Panc1 (cell line): ENCODE measurements around the gene TXNRD1.

Source experiments
- CTCF ChIP-seq: fragments of 450-650 bp; IDR thresholded peaks from 2 replicates; pipeline ENCODE4 v1.5.1; 2017; ENCODE audit warnings: mild to moderate bottlenecking
- POLR2AphosphoS5 ChIP-seq: IDR thresholded peaks from 2 replicates; pipeline ENCODE4 v1.6.1; 2012; ENCODE audit warnings: mild to moderate bottlenecking, low read depth, low read length, moderate library complexity
- SIN3A ChIP-seq: IDR thresholded peaks from 2 replicates; pipeline ENCODE4 v1.6.1; 2012; ENCODE audit warnings: low read depth, mild to moderate bottlenecking, low read length, moderate library complexity, borderline replicate concordance; ENCODE audit not compliant: insufficient read depth
- TF ChIP-seq, protein P1 (sequence below), 2 experiments: IDR thresholded peaks; 2 replicates each; pipeline ENCODE4 v1.6.1; 2011 to 2012; ENCODE audit warnings: low read depth in 2 of 2, control low read depth in 1 of 2, low read length in 1 of 2, mild to moderate bottlenecking in 1 of 2, moderate library complexity in 1 of 2; ENCODE audit not compliant: insufficient read depth in 1 of 2

DNA sequence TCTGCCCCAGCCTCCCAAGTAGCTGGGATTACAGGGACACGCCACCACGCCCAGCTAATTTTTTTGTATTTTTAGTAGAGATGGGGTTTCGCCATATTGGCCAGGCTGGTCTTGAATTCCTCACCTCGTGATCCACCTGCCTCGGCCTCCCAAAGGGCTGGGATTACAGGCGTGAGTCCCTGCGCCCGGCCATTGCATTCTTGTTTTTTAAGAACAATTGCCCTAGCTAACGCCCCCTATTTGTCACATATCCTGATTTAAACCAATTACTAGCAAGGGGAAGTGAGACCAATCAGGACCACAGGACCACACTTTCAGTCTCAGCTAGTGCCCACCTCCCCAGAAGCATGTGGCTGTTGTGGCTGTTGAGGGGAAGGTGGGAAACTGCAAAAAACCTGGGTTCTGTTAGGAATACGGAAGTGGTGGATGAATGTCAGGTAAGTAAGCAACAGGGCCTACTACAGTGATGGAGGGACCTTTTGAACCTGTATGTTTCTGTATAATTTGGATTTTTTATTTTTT, 39.8 kb upstream of the TXNRD1 start:
- TF ChIP-seq CTCF = no peak
- TF ChIP-seq SIN3A = no peak
- no peak for TF ChIP-seq POLR2AphosphoS5
- TF ChIP-seq, protein P1, sequence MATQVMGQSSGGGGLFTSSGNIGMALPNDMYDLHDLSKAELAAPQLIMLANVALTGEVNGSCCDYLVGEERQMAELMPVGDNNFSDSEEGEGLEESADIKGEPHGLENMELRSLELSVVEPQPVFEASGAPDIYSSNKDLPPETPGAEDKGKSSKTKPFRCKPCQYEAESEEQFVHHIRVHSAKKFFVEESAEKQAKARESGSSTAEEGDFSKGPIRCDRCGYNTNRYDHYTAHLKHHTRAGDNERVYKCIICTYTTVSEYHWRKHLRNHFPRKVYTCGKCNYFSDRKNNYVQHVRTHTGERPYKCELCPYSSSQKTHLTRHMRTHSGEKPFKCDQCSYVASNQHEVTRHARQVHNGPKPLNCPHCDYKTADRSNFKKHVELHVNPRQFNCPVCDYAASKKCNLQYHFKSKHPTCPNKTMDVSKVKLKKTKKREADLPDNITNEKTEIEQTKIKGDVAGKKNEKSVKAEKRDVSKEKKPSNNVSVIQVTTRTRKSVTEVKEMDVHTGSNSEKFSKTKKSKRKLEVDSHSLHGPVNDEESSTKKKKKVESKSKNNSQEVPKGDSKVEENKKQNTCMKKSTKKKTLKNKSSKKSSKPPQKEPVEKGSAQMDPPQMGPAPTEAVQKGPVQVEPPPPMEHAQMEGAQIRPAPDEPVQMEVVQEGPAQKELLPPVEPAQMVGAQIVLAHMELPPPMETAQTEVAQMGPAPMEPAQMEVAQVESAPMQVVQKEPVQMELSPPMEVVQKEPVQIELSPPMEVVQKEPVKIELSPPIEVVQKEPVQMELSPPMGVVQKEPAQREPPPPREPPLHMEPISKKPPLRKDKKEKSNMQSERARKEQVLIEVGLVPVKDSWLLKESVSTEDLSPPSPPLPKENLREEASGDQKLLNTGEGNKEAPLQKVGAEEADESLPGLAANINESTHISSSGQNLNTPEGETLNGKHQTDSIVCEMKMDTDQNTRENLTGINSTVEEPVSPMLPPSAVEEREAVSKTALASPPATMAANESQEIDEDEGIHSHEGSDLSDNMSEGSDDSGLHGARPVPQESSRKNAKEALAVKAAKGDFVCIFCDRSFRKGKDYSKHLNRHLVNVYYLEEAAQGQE (IDR thresholded peaks at IDR 0.05; ENCODE audit: insufficient read depth in 1 of 2, low read depth in 2 of 2, low read length in 1 of 2) = no peak
